K562 (cell line): Measurements from ENCODE around the gene PGP. TPM values are rescaled to one million over a fixed set of nuclear protein-coding genes. Genes with fewer than 3 reads are reported as not detected.
A peak's percentile ranks its signal among the peaks of the same experiment; 100 is the strongest.

ENCODE experiments used
- CBX1 ChIP-seq: sonication (generic); IDR thresholded peaks from 2 replicates; pipeline ENCODE4 v1.6.1; 2016; ENCODE audit warnings: antibody characterized with exemption, low read depth, mild to moderate bottlenecking
- CBX3 ChIP-seq, 2 experiments: IDR thresholded peaks; 1 replicate in 1 of 2; 2 replicates in 1 of 2; pipeline ENCODE4 v1.6.1; 2012; ENCODE audit warnings: inconsistent platforms in 2 of 2, low read length in 2 of 2, borderline replicate concordance in 1 of 2, control low read depth in 1 of 2
- CGGBP1 ChIP-seq: fragments of 250-450 bp; sonication (Bioruptor Pico); IDR thresholded peaks from 2 replicates; pipeline ENCODE4 v1.9.0; 2021; ENCODE audit warnings: mild to moderate bottlenecking
- FOXA3 ChIP-seq, 2 experiments: fragments of 450-650 bp in 1 of 2; sonication (generic) in 1 of 2; formaldehyde crosslinking; IDR thresholded peaks in 1 of 2; conservative IDR thresholded peaks in 1 of 2; 2 replicates each; pipeline versions ENCODE4 v1.4.0 to v1.8.0; 2020 to 2022; ENCODE audit warnings: mild to moderate bottlenecking in 2 of 2, missing genetic modification reagents in 1 of 2
- HNRNPH1 ChIP-seq: fragments of 200-400 bp; formaldehyde crosslinking; optimal IDR thresholded peaks from 2 replicates; pipeline ENCODE3; 2017; ENCODE audit warnings: low read depth, mild to moderate bottlenecking, low read length, moderate library complexity
- HNRNPK ChIP-seq: fragments of 200-400 bp; formaldehyde crosslinking; IDR thresholded peaks from one replicate; pipeline ENCODE4 v1.6.1; 2018; ENCODE audit warnings: mild to moderate bottlenecking, low read depth, low read length; ENCODE audit not compliant: poor library complexity, severe bottlenecking
- LCOR ChIP-seq: sonication (generic); formaldehyde crosslinking; IDR thresholded peaks from 2 replicates; pipeline ENCODE4 v1.8.0; 2022; ENCODE audit warnings: mild to moderate bottlenecking, missing genetic modification reagents
- MEIS2 ChIP-seq: fragments of 450-650 bp; IDR thresholded peaks from 2 replicates; pipeline ENCODE4 v1.6.1; 2014; ENCODE audit warnings: mild to moderate bottlenecking; ENCODE audit not compliant: partially characterized antibody
- MYNN ChIP-seq, 2 experiments: sonication (generic); formaldehyde crosslinking in 1 of 2; IDR thresholded peaks; 2 replicates each; pipeline versions ENCODE4 v1.5.0 to v1.6.1; 2016 to 2020; ENCODE audit warnings: antibody characterized with exemption in 1 of 2, missing genetic modification reagents in 1 of 2
- NBN ChIP-seq: fragments of 450-650 bp; IDR thresholded peaks from 2 replicates; pipeline ENCODE4 v1.6.1; 2016; ENCODE audit warnings: low read depth, mild to moderate bottlenecking
- NCOA1 ChIP-seq: fragments of 450-650 bp; IDR thresholded peaks from 2 replicates; pipeline ENCODE4 v1.6.1; 2016; ENCODE audit warnings: low read depth
- NCOA6 ChIP-seq: fragments of 450-650 bp; IDR thresholded peaks from 2 replicates; pipeline ENCODE4 v1.6.1; 2017; ENCODE audit warnings: mild to moderate bottlenecking
- PCBP1 ChIP-seq: fragments of 200-400 bp; formaldehyde crosslinking; IDR thresholded peaks from 2 replicates; pipeline ENCODE4 v1.6.1; 2018; ENCODE audit warnings: mild to moderate bottlenecking, low read depth, low read length; ENCODE audit not compliant: poor library complexity, severe bottlenecking
- POLR2AphosphoS5 ChIP-seq: IDR thresholded peaks from 2 replicates; pipeline ENCODE4 v1.6.1; 2011; ENCODE audit warnings: mild to moderate bottlenecking, low read depth, low read length, moderate library complexity; ENCODE audit not compliant: control insufficient read depth, insufficient read depth
- PURB ChIP-seq: sonication (generic); formaldehyde crosslinking; IDR thresholded peaks from 2 replicates; pipeline ENCODE4 v1.9.0; 2021; ENCODE audit warnings: low read depth, mild to moderate bottlenecking, missing genetic modification reagents
- RB1 ChIP-seq: fragments of 450-650 bp; IDR thresholded peaks from 2 replicates; pipeline ENCODE4 v1.6.1; 2017; ENCODE audit warnings: low read depth, mild to moderate bottlenecking
- SMARCE1 ChIP-seq: fragments of 450-650 bp; IDR thresholded peaks from 2 replicates; pipeline ENCODE4 v1.7.1; 2016; ENCODE audit warnings: mild to moderate bottlenecking
- TRIM28 ChIP-seq: fragments of 450-650 bp; IDR thresholded peaks from 2 replicates; pipeline ENCODE4 v1.6.1; 2017
- ZKSCAN8 ChIP-seq: fragments of 200-800 bp; sonication (Bioruptor generic); IDR thresholded peaks from 2 replicates; pipeline ENCODE4 v1.6.1; 2016; ENCODE audit warnings: missing genetic modification characterization, missing compliant biosample characterization
- ZNF407 ChIP-seq: fragments of 450-650 bp; IDR thresholded peaks from 2 replicates; pipeline ENCODE4 v1.6.1; 2016; ENCODE audit warnings: low read depth
- ZZZ3 ChIP-seq: fragments of 450-650 bp; IDR thresholded peaks from 2 replicates; pipeline ENCODE4 v1.6.1; 2016; ENCODE audit warnings: antibody characterized with exemption, mild to moderate bottlenecking, moderate library complexity
- polyA plus RNA-seq, 8 experiments: library from polyadenylated mRNA; depleted of rRNA in 4 of 8; stranded (reverse) in 5 of 8; unstranded in 3 of 8; fragments of >200 nt; fragmentation: Nextera tagmentation in 2 of 8; fragmentation: Illumina TruSeq in 1 of 8; extraction: Ambion mirVana in 2 of 8; extraction: Trizol in 1 of 8; gene quantifications; 2 replicates each; pipeline versions ENCODE4 v1.2.1 to v1.2.3, GENCODE V29; 2011 to 2014; ENCODE audit warnings: inconsistent platforms in 1 of 8, missing spikeins in 1 of 8
- total RNA-seq, 7 experiments: library from RNA; depleted of rRNA in 6 of 7; stranded (reverse); fragments of >200 nt in 6 of 7; fragmentation: Illumina TruSeq in 2 of 7; extraction: Trizol in 2 of 7; gene quantifications; 2 replicates each; pipeline versions ENCODE4 v1.2.1 to v1.2.3, GENCODE V29; 2011 to 2021; ENCODE audit warnings: low replicate concordance in 1 of 7

PGP gene
- total and polyA plus RNA-seq, 9 of the 15 experiments (the other 6 are each of a cell fraction or from before 2014, with no cell fraction given), result 1.1 to 57.6 (median 19.6) TPM

GRCh38 chr16:2212362-2213324 lies 2.0 kb downstream of the PGP start (continued):
- TF ChIP-seq ZNF407 (no peak), HNRNPH1 (no peak), NBN (no peak), HNRNPK (no peak), ZKSCAN8 (no peak), CBX3 (IDR thresholded peaks at IDR 0.05; ENCODE audit: borderline replicate concordance in 1 of 2, low read length in 2 of 2) (no peak), TRIM28 (no peak), NCOA1 (no peak), CGGBP1 (no peak), ZZZ3 (no peak), MYNN (IDR thresholded peaks at IDR 0.05) (no peak), MYNN (CRISPR knock-in tag; IDR thresholded peaks at IDR 0.05) (no peak), RB1 (no peak), FOXA3 (CRISPR knock-in tag; conservative IDR thresholded peaks at IDR 0.05 in 1 of 2, IDR thresholded peaks at IDR 0.05 in 1 of 2) (no peak), NCOA6 (no peak), SMARCE1 (no peak), CBX1 (0 out of 2 replicates have a peak, but pooled peaks have one; percentile 16), POLR2AphosphoS5 (no peak), PURB (CRISPR knock-in tag) (no peak), PCBP1 (no peak), MEIS2 (peak; percentile 62), LCOR (CRISPR knock-in tag) (no peak)
